ENCODE results near the gene ABCB10.

GRCh38 chr1:229553621-229554130 is 4.8 kb downstream of the ABCB10 start:
- no peak for TF ChIP-seq CTCF (IDR thresholded peaks at IDR 0.05)
- TF ChIP-seq EP300 (IDR thresholded peaks at IDR 0.05): no peak
- TF ChIP-seq POLR2A (IDR thresholded peaks at IDR 0.05): no peak

All from ovary (tissue), 3 donors.